AG09309 (cell line): ENCODE measurements around the gene OCA2.

Source experiments
- DNase-seq: peaks from one replicate; pipeline ENCODE4 v3.0.0-alpha.2; 2010; ENCODE audit warnings: low read depth
- H3K4me3 ChIP-seq: 2 replicates; pipeline ENCODE4 v1.5.1; 2011; ENCODE audit warnings: mild to moderate bottlenecking, low read depth, low read length, moderate library complexity; ENCODE audit not compliant: control insufficient read depth
- CTCF ChIP-seq: IDR thresholded peaks from 2 replicates; pipeline ENCODE4 v1.5.1; 2011; ENCODE audit warnings: mild to moderate bottlenecking, low read depth, low read length, inconsistent platforms; ENCODE audit not compliant: insufficient read depth, control insufficient read depth; ENCODE audit errors: missing control alignments

Gene OCA2

GRCh38 chr15:27897481-27897880 is 201.6 kb downstream of the OCA2 start:
- no peak overlapping the region for H3K4me3 ChIP-seq
- DNase-seq, result no peak
- TF ChIP-seq CTCF, result no peak

- no peak for DNase-seq
- no peak for TF ChIP-seq CTCF
- no peak overlapping the region for H3K4me3 ChIP-seq
Observed at GRCh38 chr15:27894645-27895044, 204.5 kb downstream of the OCA2 start.

- no peak overlapping the region for H3K4me3 ChIP-seq
- no peak for DNase-seq
- no peak for TF ChIP-seq CTCF
Observed at GRCh38 chr15:27889258-27889657, 209.9 kb downstream of the OCA2 start.

GRCh38 chr15:27885201-27885600 is 213.9 kb downstream of the OCA2 start:
- no peak overlapping the region for H3K4me3 ChIP-seq
- DNase-seq, result no peak
- TF ChIP-seq CTCF, result no peak

GRCh38 chr15:27884726-27885125 is 214.4 kb downstream of the OCA2 start:
- DNase-seq, result no peak
- H3K4me3 ChIP-seq, result no peak overlapping the region
- no peak for TF ChIP-seq CTCF

GRCh38 chr15:27878841-27879240 is 220.3 kb downstream of the OCA2 start:
- no peak overlapping the region for H3K4me3 ChIP-seq
- TF ChIP-seq CTCF, result no peak
- no peak for DNase-seq

GRCh38 chr15:27873828-27874227 is 225.3 kb downstream of the OCA2 start:
- no peak for TF ChIP-seq CTCF
- DNase-seq, result no peak

More at GRCh38 chr15:27873828-27874227, 225.3 kb downstream of the OCA2 start:
- H3K4me3 ChIP-seq, result no peak overlapping the region
